ENCODE results near the gene CEBPA. TPM values are rescaled to one million over a fixed set of nuclear protein-coding genes. Genes with fewer than 3 reads are reported as not detected.

Gene CEBPA
- total RNA-seq, 1 experiment from 2014 or later: 5.9 TPM

GRCh38 chr19:33279430-33280350 lies 22.6 kb downstream of the CEBPA start:
- Histone ChIP-seq H3K4me1 (peaks cover 10% of the 10 kb centered on the region), H3K9me3 (replicated peaks) (no peaks in the 10 kb centered on the region), H3K4me3 (no peak overlapping the region), H3K36me3 (no peaks in the 10 kb centered on the region), H3K27me3 (no peaks in the 10 kb centered on the region; the same call in 1 of the 2 replicates), H3K27ac (no peak overlapping the region)
- no peak for DNase-seq

GRCh38 chr19:33278403-33279269 lies 23.7 kb downstream of the CEBPA start:
- Histone ChIP-seq H3K4me1 (peaks cover 20% of the 10 kb centered on the region), H3K27ac (no peak overlapping the region), H3K4me3 (no peak overlapping the region), H3K27me3 (no peaks in the 10 kb centered on the region; the same call in 1 of the 2 replicates), H3K9me3 (replicated peaks) (no peaks in the 10 kb centered on the region), H3K36me3 (no peaks in the 10 kb centered on the region)
- no peak for DNase-seq

GRCh38 chr19:33278023-33278402 lies 24.3 kb downstream of the CEBPA start:
- no peaks in the 10 kb centered on the region for H3K9me3 ChIP-seq (replicated peaks)
- no peak overlapping the region for H3K27ac ChIP-seq
- DNase-seq: no peak
- no peaks in the 10 kb centered on the region for H3K36me3 ChIP-seq
- H3K27me3 ChIP-seq: no peaks in the 10 kb centered on the region
- no peak overlapping the region for H3K4me3 ChIP-seq
- H3K4me1 ChIP-seq: peaks cover 25% of the 10 kb centered on the region

GRCh38 chr19:33277434-33277833 lies 24.9 kb downstream of the CEBPA start:
- Histone ChIP-seq H3K4me3 (no peak overlapping the region), H3K4me1 (peaks cover 30% of the 10 kb centered on the region), H3K27me3 (no peaks in the 10 kb centered on the region), H3K36me3 (no peaks in the 10 kb centered on the region), H3K27ac (no peak overlapping the region), H3K9me3 (replicated peaks) (no peaks in the 10 kb centered on the region)
- DNase-seq: no peak

- no peak for DNase-seq
- no peak overlapping the region for H3K4me3 ChIP-seq
- H3K36me3 ChIP-seq: no peaks in the 10 kb centered on the region
- peaks cover 34% of the 10 kb centered on the region for H3K4me1 ChIP-seq
- H3K27ac ChIP-seq: no peak overlapping the region
- H3K27me3 ChIP-seq: no peaks in the 10 kb centered on the region
- no peaks in the 10 kb centered on the region for H3K9me3 ChIP-seq (replicated peaks)
Measured at GRCh38 chr19:33275933-33276619, 26.3 kb downstream of the CEBPA start.

- DNase-seq: no peak
- Histone ChIP-seq H3K36me3 (no peaks in the 10 kb centered on the region), H3K27ac (no peak overlapping the region), H3K27me3 (no peaks in the 10 kb centered on the region), H3K9me3 (replicated peaks) (no peaks in the 10 kb centered on the region), H3K4me1 (peaks cover 34% of the 10 kb centered on the region), H3K4me3 (no peak overlapping the region)
Measured at GRCh38 chr19:33275559-33275932, 26.8 kb downstream of the CEBPA start.

GRCh38 chr19:33274663-33275558 lies 27.4 kb downstream of the CEBPA start:
- no peak for DNase-seq
- H3K36me3 ChIP-seq: no peaks in the 10 kb centered on the region
- peaks cover 34% of the 10 kb centered on the region for H3K4me1 ChIP-seq
- H3K27me3 ChIP-seq: no peaks in the 10 kb centered on the region
- H3K9me3 ChIP-seq (replicated peaks): no peaks in the 10 kb centered on the region
- no peak overlapping the region for H3K4me3 ChIP-seq
- no peak overlapping the region for H3K27ac ChIP-seq

GRCh38 chr19:33273881-33274662 lies 28.3 kb downstream of the CEBPA start:
- Histone ChIP-seq H3K36me3 (no peaks in the 10 kb centered on the region), H3K27me3 (no peaks in the 10 kb centered on the region), H3K4me1 (peaks cover 34% of the 10 kb centered on the region), H3K27ac (no peak overlapping the region), H3K4me3 (peak overlapping the region; percentile 31), H3K9me3 (replicated peaks) (no peaks in the 10 kb centered on the region)
- DNase-seq: peak; percentile 72 to 83

GRCh38 chr19:33273065-33273736 lies 29.1 kb downstream of the CEBPA start:
- peak; percentile 41 to 66 for DNase-seq
- no peaks in the 10 kb centered on the region for H3K9me3 ChIP-seq (replicated peaks)

GRCh38 chr19:33271246-33272021 lies 30.9 kb downstream of the CEBPA start:
- peak overlapping the region; percentile 10; the same call in 1 of the 2 replicates for H3K4me3 ChIP-seq
- no peaks in the 10 kb centered on the region for H3K36me3 ChIP-seq
- peaks cover 34% of the 10 kb centered on the region for H3K4me1 ChIP-seq
- peak; percentile 71 to 79 for DNase-seq
- H3K9me3 ChIP-seq (replicated peaks): no peaks in the 10 kb centered on the region
- H3K27ac ChIP-seq: peak overlapping the region; percentile 17; the same call in 1 of the 2 replicates
- no peaks in the 10 kb centered on the region for H3K27me3 ChIP-seq

More at GRCh38 chr19:33273065-33273736, 29.1 kb downstream of the CEBPA start:
- no peaks in the 10 kb centered on the region for H3K27me3 ChIP-seq
- no peak overlapping the region for H3K27ac ChIP-seq
- H3K36me3 ChIP-seq: no peaks in the 10 kb centered on the region
- H3K4me3 ChIP-seq: peak overlapping the region; percentile 31
- peaks cover 34% of the 10 kb centered on the region for H3K4me1 ChIP-seq

- no peak overlapping the region for H3K4me3 ChIP-seq
- peaks cover 34% of the 10 kb centered on the region for H3K4me1 ChIP-seq
- H3K27ac ChIP-seq: peak overlapping the region; percentile 17; the same call in 1 of the 2 replicates
- no peaks in the 10 kb centered on the region for H3K9me3 ChIP-seq (replicated peaks)
- no peaks in the 10 kb centered on the region for H3K36me3 ChIP-seq
- no peak for DNase-seq
- no peaks in the 10 kb centered on the region for H3K27me3 ChIP-seq
Measured at GRCh38 chr19:33270769-33271168, 31.6 kb downstream of the CEBPA start.

- no peak for DNase-seq
- Histone ChIP-seq H3K27ac (no peak overlapping the region), H3K36me3 (no peaks in the 10 kb centered on the region), H3K4me1 (peaks cover 29% of the 10 kb centered on the region), H3K9me3 (replicated peaks) (no peaks in the 10 kb centered on the region), H3K27me3 (no peaks in the 10 kb centered on the region), H3K4me3 (no peak overlapping the region)
Measured at GRCh38 chr19:33269016-33269415, 33.3 kb downstream of the CEBPA start.

Measured in SJCRH30 (cell line).